ENCODE data around the gene CEND1.

CEND1 gene

DNA sequence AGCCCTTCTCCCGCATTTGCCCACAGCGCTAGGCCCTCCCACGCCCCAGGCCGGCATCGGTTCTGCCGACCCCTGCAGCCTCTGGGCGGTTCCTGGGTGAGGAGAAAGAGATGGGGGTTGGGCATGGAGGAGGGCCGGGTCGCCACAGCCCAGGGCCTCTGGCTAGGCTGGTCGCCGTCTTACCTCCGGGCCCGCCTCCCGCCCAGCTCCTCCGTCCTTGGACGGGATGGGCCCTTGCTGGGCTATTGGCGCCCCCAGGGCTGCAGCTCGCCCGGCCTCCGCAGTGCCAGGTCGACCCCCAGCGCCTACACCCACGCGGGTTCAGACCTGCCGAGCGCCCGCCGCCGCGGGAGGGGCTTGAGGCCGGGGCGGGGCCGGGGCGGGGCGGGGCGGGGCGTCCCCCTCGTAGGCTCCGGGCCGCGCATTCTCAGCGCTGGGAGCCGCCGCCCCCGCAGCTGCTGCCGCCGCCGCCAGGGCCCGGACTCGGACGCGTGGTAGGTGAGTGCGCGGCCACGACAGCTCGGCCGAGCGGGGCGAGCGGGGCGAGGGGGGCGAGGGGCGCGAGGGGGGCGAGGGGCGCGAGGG lies 42.7 kb upstream of the CEND1 start, which contains the start of gene CD151:
Gene CD151, plus strand, starts transcription at position 424 of the 585 bp plus-strand sequence. CDS start 3,118 bp downstream, outside the sequence.
- peak; percentile 58 for TF ChIP-seq POLR2AphosphoS5 (IDR thresholded peaks at IDR 0.05; ENCODE audit: low read depth, low read length)
- no peak for TF ChIP-seq FOXP2 (optimal IDR thresholded peaks at IDR 0.05; ENCODE audit: borderline replicate concordance, extremely low read depth, extremely low read length, insufficient read depth)
- TF ChIP-seq SIN3A (IDR thresholded peaks at IDR 0.05; ENCODE audit: borderline replicate concordance, insufficient read depth, low read length) = no peak
- 0 out of 2 replicates have a peak, but pooled peaks have one; percentile 32 for TF ChIP-seq TAF1 (IDR thresholded peaks at IDR 0.05; ENCODE audit: borderline replicate concordance, insufficient read depth, low read length)
- TF ChIP-seq, protein P1, sequence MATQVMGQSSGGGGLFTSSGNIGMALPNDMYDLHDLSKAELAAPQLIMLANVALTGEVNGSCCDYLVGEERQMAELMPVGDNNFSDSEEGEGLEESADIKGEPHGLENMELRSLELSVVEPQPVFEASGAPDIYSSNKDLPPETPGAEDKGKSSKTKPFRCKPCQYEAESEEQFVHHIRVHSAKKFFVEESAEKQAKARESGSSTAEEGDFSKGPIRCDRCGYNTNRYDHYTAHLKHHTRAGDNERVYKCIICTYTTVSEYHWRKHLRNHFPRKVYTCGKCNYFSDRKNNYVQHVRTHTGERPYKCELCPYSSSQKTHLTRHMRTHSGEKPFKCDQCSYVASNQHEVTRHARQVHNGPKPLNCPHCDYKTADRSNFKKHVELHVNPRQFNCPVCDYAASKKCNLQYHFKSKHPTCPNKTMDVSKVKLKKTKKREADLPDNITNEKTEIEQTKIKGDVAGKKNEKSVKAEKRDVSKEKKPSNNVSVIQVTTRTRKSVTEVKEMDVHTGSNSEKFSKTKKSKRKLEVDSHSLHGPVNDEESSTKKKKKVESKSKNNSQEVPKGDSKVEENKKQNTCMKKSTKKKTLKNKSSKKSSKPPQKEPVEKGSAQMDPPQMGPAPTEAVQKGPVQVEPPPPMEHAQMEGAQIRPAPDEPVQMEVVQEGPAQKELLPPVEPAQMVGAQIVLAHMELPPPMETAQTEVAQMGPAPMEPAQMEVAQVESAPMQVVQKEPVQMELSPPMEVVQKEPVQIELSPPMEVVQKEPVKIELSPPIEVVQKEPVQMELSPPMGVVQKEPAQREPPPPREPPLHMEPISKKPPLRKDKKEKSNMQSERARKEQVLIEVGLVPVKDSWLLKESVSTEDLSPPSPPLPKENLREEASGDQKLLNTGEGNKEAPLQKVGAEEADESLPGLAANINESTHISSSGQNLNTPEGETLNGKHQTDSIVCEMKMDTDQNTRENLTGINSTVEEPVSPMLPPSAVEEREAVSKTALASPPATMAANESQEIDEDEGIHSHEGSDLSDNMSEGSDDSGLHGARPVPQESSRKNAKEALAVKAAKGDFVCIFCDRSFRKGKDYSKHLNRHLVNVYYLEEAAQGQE (IDR thresholded peaks at IDR 0.05; ENCODE audit: insufficient read depth in 1 of 2, low read depth in 2 of 2, low read length in 2 of 2) = no peak

DNA sequence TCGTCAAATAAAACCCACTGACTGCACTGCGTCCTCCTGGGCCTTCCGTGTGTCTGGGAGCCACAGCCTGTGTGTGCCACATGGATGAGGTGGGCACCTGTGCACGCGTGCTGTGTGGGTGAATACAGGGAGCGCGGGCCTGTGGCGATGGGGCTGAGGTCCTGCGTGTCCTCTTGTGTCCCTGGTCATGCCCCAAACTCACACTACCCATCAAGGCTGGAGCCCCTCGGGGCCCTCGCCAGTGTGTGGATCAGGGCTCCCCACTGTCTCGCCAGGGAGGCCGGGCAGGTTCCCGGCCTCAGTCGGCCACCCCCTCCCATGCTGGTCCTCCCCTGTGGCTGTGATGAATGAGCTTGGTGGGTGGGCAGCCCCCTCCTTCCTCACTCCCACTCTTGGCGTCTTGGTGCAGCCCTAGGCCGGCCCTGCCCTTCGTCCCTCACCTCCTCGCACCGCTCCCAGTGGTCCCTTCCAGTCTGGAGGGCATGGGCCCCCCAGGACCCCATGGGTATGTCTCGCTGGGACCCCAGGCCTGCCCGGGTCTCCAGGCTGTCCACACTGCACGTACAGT lies 42.2 kb upstream of the CEND1 start:
- TF ChIP-seq TAF1 (IDR thresholded peaks at IDR 0.05; ENCODE audit: borderline replicate concordance, insufficient read depth, low read length) = no peak
- TF ChIP-seq, protein P1 (IDR thresholded peaks at IDR 0.05; ENCODE audit: insufficient read depth in 1 of 2, low read depth in 2 of 2, low read length in 2 of 2) = no peak
- TF ChIP-seq SIN3A (IDR thresholded peaks at IDR 0.05; ENCODE audit: borderline replicate concordance, insufficient read depth, low read length) = no peak
- TF ChIP-seq POLR2AphosphoS5 (IDR thresholded peaks at IDR 0.05; ENCODE audit: low read depth, low read length) = no peak

DNA sequence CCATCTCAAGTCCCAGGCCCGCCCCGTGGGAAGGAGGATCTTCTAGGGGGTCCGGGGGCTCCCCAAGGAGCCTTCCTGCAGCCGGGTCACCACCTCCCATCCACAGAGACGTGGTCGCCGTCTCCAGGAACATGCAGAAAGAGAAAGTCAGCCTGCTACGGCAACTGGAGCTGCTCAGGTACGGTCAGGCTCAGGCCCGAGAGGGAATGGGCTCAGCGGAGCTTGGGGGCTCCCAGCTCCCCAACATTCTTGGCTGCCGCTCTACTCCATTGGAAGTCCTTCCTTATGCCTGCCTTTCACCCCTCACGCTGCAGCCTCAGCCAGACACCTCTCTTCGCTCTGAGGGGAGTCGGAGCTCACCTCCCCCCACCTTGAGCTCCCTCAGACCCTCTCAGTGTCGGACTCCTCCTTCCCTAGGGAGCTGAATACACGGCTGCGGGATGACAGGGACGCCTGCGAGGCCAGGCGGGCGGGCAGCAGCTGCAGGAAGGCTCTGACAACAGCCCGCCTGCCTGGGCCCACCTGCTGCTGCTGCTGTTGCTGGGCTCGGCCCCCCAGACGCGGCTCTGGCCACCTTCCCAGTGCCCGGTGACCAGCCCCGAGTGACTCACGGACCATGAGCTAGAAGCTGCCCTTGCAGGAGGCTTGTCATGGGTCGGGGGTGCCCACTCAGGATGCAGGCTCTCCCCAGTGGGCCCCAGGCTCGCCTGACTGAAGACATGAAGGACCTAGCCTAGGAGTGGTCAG lies 41.4 kb upstream of the CEND1 start:
- TF ChIP-seq SIN3A (IDR thresholded peaks at IDR 0.05; ENCODE audit: borderline replicate concordance, insufficient read depth, low read length) (no peak), FOXP2 (optimal IDR thresholded peaks at IDR 0.05; ENCODE audit: borderline replicate concordance, extremely low read depth, extremely low read length, insufficient read depth) (no peak), POLR2AphosphoS5 (IDR thresholded peaks at IDR 0.05; ENCODE audit: low read depth, low read length) (no peak), TAF1 (IDR thresholded peaks at IDR 0.05; ENCODE audit: borderline replicate concordance, insufficient read depth, low read length) (no peak)

DNA sequence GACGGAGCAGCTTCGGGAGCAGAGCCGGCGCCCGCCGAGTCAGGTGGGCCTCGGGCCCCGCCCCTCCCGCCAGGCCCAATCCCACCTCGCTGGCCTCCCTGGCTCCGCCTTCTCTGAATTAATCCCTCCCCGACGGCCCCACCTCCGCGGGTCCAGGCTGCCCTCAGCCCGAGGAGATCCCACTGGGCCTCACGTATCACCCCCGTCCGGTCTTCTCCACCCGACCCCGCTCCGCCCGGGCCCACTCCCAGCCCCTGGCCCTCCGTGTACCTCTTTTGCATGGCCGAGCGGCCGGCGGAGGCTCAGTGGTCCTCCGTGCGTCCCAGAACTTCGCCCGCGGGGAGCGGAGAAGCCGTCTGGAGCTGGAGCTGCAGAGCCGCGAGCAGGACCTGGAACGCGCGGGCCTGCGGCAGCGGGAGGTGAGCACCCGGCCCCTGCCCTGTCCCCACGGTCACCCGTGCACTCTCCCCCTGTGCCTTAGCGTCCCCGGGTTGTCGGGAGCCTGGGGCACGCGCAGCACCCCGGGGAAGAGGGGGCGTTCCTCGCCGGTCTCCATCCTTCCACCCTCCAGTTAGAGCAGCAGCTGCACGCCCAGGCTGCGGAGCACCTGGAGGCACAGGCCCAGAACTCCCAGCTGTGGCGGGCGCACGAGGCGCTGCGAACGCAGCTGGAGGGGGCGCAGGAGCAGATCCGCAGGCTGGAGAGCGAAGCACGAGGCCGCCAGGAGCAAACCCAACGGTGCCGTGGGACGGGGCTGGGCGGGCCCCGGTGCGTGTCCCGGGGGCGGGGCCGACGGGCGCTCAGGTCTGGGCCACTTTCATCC lies 40.6 kb upstream of the CEND1 start:
- TF ChIP-seq FOXP2 (optimal IDR thresholded peaks at IDR 0.05; ENCODE audit: borderline replicate concordance, extremely low read depth, extremely low read length, insufficient read depth) (no peak), POLR2AphosphoS5 (IDR thresholded peaks at IDR 0.05; ENCODE audit: low read depth, low read length) (no peak), TAF1 (IDR thresholded peaks at IDR 0.05; ENCODE audit: borderline replicate concordance, insufficient read depth, low read length) (no peak), SIN3A (IDR thresholded peaks at IDR 0.05; ENCODE audit: borderline replicate concordance, insufficient read depth, low read length) (no peak)
- TF ChIP-seq, protein P1 (IDR thresholded peaks at IDR 0.05; ENCODE audit: insufficient read depth in 1 of 2, low read depth in 2 of 2, low read length in 2 of 2) = no peak

DNA sequence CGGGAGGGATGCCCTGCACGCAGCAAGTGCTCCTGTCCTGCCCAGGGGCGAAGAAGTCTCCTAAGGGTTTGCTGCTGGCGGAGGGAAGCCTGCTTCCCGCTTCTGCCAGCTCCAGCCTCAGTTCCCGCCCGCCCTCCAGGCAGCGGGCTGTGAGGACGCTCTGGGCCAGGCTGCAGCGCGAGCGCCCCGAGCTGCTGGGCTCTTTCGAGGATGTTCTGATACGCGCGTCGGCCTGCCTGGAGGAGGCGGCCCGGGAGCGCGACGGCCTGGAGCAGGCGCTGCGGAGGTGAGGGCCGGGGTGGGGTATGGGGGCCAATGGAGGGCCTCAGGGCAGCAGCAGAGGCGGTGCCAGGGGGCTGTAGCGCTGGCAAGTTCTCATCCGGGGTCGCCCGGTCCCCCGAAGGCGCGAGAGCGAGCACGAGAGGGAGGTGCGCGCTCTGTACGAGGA lies 40.0 kb upstream of the CEND1 start:
- no peak for TF ChIP-seq SIN3A (IDR thresholded peaks at IDR 0.05; ENCODE audit: borderline replicate concordance, insufficient read depth, low read length)
- TF ChIP-seq FOXP2 (optimal IDR thresholded peaks at IDR 0.05; ENCODE audit: borderline replicate concordance, extremely low read depth, extremely low read length, insufficient read depth) = no peak
- TF ChIP-seq, protein P1 (IDR thresholded peaks at IDR 0.05; ENCODE audit: insufficient read depth in 1 of 2, low read depth in 2 of 2, low read length in 2 of 2) = no peak
- TF ChIP-seq POLR2AphosphoS5 (IDR thresholded peaks at IDR 0.05; ENCODE audit: low read depth, low read length) = no peak
- TF ChIP-seq TAF1 (IDR thresholded peaks at IDR 0.05; ENCODE audit: borderline replicate concordance, insufficient read depth, low read length) = no peak

Measured in PFSK-1 (cell line).